Measurements from ENCODE around the gene BIRC6.
"Not testable (repeated sequence)": the region's sequence is repeated elsewhere in the genome, so short reads cannot be mapped to it uniquely, and the experiment has no call there.

The BIRC6 gene

GRCh38 chr2:32356681-32357317 lies at the start of gene BIRC6:
Gene BIRC6, plus strand, starts transcription at chr2:32357023. Its CDS starts 139 bp downstream, at chr2:32357162.
- Histone ChIP-seq H3K4me3 (ENCODE audit: low read depth in 1 of 2, low read length in 2 of 2) (peak within 1 kb of the TSS; percentile 91 to 99), H3K9ac (ENCODE audit: low read depth in 1 of 2, low read length in 2 of 2) (peak within 1 kb of the TSS; percentile 90 to 98), H3K4me1 (ENCODE audit: control insufficient read depth in 1 of 2, insufficient read depth in 2 of 2, low read length in 2 of 2) (peaks cover 18 to 30% of the 10 kb centered on the region in 2 donors), H3K27ac (ENCODE audit: low read depth, low read length) (peak within 1 kb of the TSS; percentile 98), H3K27me3 (ENCODE audit: control insufficient read depth in 1 of 2, insufficient read depth in 2 of 2, low read length in 2 of 2) (no peaks in the 10 kb centered on the region), H3K9me3 (ENCODE audit: control insufficient read depth in 1 of 2, low read length in 2 of 2) (no peaks in the 10 kb centered on the region), H3K36me3 (ENCODE audit: control insufficient read depth in 1 of 2, insufficient read depth in 2 of 2, low read length in 2 of 2) (peaks cover 0 to 5% of the 10 kb centered on the region in 2 donors)

- Histone ChIP-seq H3K36me3 (ENCODE audit: control insufficient read depth in 1 of 2, insufficient read depth in 2 of 2, low read length in 2 of 2) (peaks cover 0 to 17% of the 10 kb centered on the region in 2 donors), H3K4me1 (ENCODE audit: control insufficient read depth in 1 of 2, insufficient read depth in 2 of 2, low read length in 2 of 2) (peaks cover 0 to 7% of the 10 kb centered on the region in 2 donors), H3K9me3 (ENCODE audit: control insufficient read depth in 1 of 2, low read length in 2 of 2) (no peaks in the 10 kb centered on the region), H3K9ac (ENCODE audit: low read depth in 1 of 2, low read length in 2 of 2) (no peak overlapping the region), H3K27ac (ENCODE audit: low read depth, low read length) (no peak overlapping the region), H3K27me3 (ENCODE audit: control insufficient read depth in 1 of 2, insufficient read depth in 2 of 2, low read length in 2 of 2) (no peaks in the 10 kb centered on the region), H3K4me3 (ENCODE audit: low read depth in 1 of 2, low read length in 2 of 2) (no peak overlapping the region)
These were observed 46.2 kb upstream of the BIRC6 start for GRCh38 chr2:32310577-32310976.

DNA sequence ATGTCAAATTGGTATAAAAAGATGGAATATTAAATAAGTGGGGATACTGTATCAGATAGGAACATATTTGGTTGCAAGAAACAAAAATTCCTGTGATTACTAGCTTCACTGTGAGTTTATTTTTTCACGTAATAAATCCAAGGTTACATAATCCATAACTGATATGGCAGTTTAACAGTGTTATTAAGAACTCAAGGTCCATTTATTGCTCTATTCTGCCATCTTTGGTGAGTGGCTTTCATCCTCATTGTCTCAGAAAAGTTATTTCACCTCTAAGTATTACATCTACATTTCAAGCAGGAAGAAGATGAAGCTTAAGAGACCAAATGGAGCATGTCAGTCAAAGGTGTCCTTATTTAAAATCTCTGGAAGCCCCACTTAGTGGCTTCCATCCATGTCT lies 41.9 kb upstream of the BIRC6 start:
- H3K9me3 ChIP-seq (ENCODE audit: control insufficient read depth in 1 of 2, low read length in 2 of 2) = no peaks in the 10 kb centered on the region
- H3K27me3 ChIP-seq (ENCODE audit: control insufficient read depth in 1 of 2, insufficient read depth in 2 of 2, low read length in 2 of 2) = no peaks in the 10 kb centered on the region
- H3K4me3 ChIP-seq (ENCODE audit: low read depth in 1 of 2, low read length in 2 of 2) = no peak overlapping the region
- no peak overlapping the region for H3K27ac ChIP-seq (ENCODE audit: low read depth, low read length)
- H3K4me1 ChIP-seq (ENCODE audit: control insufficient read depth in 1 of 2, insufficient read depth in 2 of 2, low read length in 2 of 2) = peaks cover 0 to 7% of the 10 kb centered on the region in 2 donors
- peaks cover 0 to 11% of the 10 kb centered on the region in 2 donors for H3K36me3 ChIP-seq (ENCODE audit: control insufficient read depth in 1 of 2, insufficient read depth in 2 of 2, low read length in 2 of 2)
- no peak overlapping the region for H3K9ac ChIP-seq (ENCODE audit: low read depth in 1 of 2, low read length in 2 of 2)

- H3K36me3 ChIP-seq (ENCODE audit: control insufficient read depth in 1 of 2, insufficient read depth in 2 of 2, low read length in 2 of 2); H3K4me3 ChIP-seq (ENCODE audit: low read depth in 1 of 2, low read length in 2 of 2); H3K9ac ChIP-seq (ENCODE audit: low read depth in 1 of 2, low read length in 2 of 2); H3K27me3 ChIP-seq (ENCODE audit: control insufficient read depth in 1 of 2, insufficient read depth in 2 of 2, low read length in 2 of 2); H3K27ac ChIP-seq (ENCODE audit: low read depth, low read length); H3K9me3 ChIP-seq (ENCODE audit: control insufficient read depth in 1 of 2, low read length in 2 of 2): not testable (repeated sequence)
- peaks cover 14 to 20% of the 10 kb centered on the region in 2 donors for H3K4me1 ChIP-seq (ENCODE audit: control insufficient read depth in 1 of 2, insufficient read depth in 2 of 2, low read length in 2 of 2)
These were observed 28.1 kb upstream of the BIRC6 start for GRCh38 chr2:32328679-32329078.

- H3K9me3 ChIP-seq (ENCODE audit: control insufficient read depth in 1 of 2, low read length in 2 of 2); H3K4me3 ChIP-seq (ENCODE audit: low read depth in 1 of 2, low read length in 2 of 2); H3K9ac ChIP-seq (ENCODE audit: low read depth in 1 of 2, low read length in 2 of 2); H3K36me3 ChIP-seq (ENCODE audit: control insufficient read depth in 1 of 2, insufficient read depth in 2 of 2, low read length in 2 of 2); H3K27me3 ChIP-seq (ENCODE audit: control insufficient read depth in 1 of 2, insufficient read depth in 2 of 2, low read length in 2 of 2): not testable (repeated sequence)
- H3K4me1 ChIP-seq (ENCODE audit: control insufficient read depth in 1 of 2, insufficient read depth in 2 of 2, low read length in 2 of 2) = peaks cover 14 to 20% of the 10 kb centered on the region in 2 donors
- peak overlapping the region; percentile 68 for H3K27ac ChIP-seq (ENCODE audit: low read depth, low read length)
These were observed 27.4 kb upstream of the BIRC6 start for GRCh38 chr2:32329180-32329980.

DNA sequence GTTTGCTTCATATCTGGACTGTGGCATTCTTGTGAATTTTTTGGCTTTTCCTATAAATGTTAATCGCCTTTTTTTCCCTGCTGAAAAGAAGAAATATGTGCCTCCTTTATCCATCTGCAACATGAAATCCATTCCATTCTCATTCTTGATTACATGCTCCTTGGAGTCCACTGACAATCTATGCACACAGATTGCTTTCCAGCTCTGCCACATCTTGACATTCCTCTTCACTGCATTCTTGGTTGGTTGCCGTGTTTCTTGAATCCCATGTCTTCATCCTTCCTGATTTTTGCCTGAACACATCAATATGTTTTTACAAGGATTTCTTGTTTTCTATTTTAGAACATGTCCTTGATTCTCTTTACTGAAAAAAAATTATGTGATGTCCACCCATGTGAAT lies 26.7 kb upstream of the BIRC6 start:
- no peaks in the 10 kb centered on the region for H3K27me3 ChIP-seq (ENCODE audit: control insufficient read depth in 1 of 2, insufficient read depth in 2 of 2, low read length in 2 of 2)
- H3K9ac ChIP-seq (ENCODE audit: low read depth in 1 of 2, low read length in 2 of 2) = no peak overlapping the region
- H3K4me1 ChIP-seq (ENCODE audit: control insufficient read depth in 1 of 2, insufficient read depth in 2 of 2, low read length in 2 of 2) = peaks cover 14 to 20% of the 10 kb centered on the region in 2 donors
- no peak overlapping the region for H3K27ac ChIP-seq (ENCODE audit: low read depth, low read length)
- H3K9me3 ChIP-seq (ENCODE audit: control insufficient read depth in 1 of 2, low read length in 2 of 2) = no peaks in the 10 kb centered on the region
- H3K36me3 ChIP-seq (ENCODE audit: control insufficient read depth in 1 of 2, insufficient read depth in 2 of 2, low read length in 2 of 2) = no peaks in the 10 kb centered on the region
- H3K4me3 ChIP-seq (ENCODE audit: low read depth in 1 of 2, low read length in 2 of 2) = no peak overlapping the region

DNA sequence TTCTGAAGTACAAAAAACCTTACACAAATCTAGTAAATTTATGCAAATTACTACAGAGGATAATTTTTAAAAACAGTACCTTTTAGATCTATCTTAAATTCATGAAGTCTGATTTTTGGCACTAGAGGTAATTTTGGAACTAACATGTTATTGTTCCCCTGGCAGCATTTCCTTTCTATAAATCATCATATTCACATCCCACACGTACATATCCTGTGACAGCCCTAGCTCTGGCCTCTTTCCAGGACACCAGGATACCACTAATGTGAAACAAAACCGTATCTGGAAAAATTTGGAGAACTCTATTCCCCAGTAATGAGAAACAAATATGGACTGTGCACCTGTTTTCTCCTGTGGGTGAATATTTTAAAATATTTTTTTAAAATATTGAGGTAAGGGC lies 14.0 kb upstream of the BIRC6 start:
- Histone ChIP-seq H3K27me3 (ENCODE audit: control insufficient read depth in 1 of 2, insufficient read depth in 2 of 2, low read length in 2 of 2) (no peaks in the 10 kb centered on the region), H3K9me3 (ENCODE audit: control insufficient read depth in 1 of 2, low read length in 2 of 2) (no peaks in the 10 kb centered on the region), H3K4me1 (ENCODE audit: control insufficient read depth in 1 of 2, insufficient read depth in 2 of 2, low read length in 2 of 2) (no peaks in the 10 kb centered on the region), H3K9ac (ENCODE audit: low read depth in 1 of 2, low read length in 2 of 2) (no peak overlapping the region), H3K36me3 (ENCODE audit: control insufficient read depth in 1 of 2, insufficient read depth in 2 of 2, low read length in 2 of 2) (no peaks in the 10 kb centered on the region), H3K4me3 (ENCODE audit: low read depth in 1 of 2, low read length in 2 of 2) (no peak overlapping the region), H3K27ac (ENCODE audit: low read depth, low read length) (no peak overlapping the region)

DNA sequence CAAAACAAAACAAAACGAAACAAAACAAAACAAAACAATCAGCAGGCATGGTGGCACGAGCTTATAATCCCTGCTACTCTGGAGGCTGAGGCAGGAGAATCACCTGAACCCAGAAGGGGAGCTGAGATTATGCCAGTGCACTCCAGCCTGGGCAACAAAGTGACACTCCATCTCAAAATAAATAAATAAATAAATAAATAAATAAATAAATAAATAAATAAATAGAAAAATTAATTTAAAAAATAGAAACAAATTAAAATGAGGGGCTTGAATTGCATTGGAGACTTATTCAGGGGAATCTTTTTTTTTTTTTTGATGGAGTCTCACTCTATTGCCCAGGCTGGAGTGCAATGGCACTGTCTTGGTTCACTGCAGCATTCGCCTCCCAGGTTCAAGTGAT lies 6.0 kb upstream of the BIRC6 start:
- H3K36me3 ChIP-seq (ENCODE audit: control insufficient read depth in 1 of 2, insufficient read depth in 2 of 2, low read length in 2 of 2); H3K27me3 ChIP-seq (ENCODE audit: control insufficient read depth in 1 of 2, insufficient read depth in 2 of 2, low read length in 2 of 2); H3K27ac ChIP-seq (ENCODE audit: low read depth, low read length); H3K4me3 ChIP-seq (ENCODE audit: low read depth in 1 of 2, low read length in 2 of 2); H3K9me3 ChIP-seq (ENCODE audit: control insufficient read depth in 1 of 2, low read length in 2 of 2); H3K4me1 ChIP-seq (ENCODE audit: control insufficient read depth in 1 of 2, insufficient read depth in 2 of 2, low read length in 2 of 2); H3K9ac ChIP-seq (ENCODE audit: low read depth in 1 of 2, low read length in 2 of 2): not testable (repeated sequence)

DNA sequence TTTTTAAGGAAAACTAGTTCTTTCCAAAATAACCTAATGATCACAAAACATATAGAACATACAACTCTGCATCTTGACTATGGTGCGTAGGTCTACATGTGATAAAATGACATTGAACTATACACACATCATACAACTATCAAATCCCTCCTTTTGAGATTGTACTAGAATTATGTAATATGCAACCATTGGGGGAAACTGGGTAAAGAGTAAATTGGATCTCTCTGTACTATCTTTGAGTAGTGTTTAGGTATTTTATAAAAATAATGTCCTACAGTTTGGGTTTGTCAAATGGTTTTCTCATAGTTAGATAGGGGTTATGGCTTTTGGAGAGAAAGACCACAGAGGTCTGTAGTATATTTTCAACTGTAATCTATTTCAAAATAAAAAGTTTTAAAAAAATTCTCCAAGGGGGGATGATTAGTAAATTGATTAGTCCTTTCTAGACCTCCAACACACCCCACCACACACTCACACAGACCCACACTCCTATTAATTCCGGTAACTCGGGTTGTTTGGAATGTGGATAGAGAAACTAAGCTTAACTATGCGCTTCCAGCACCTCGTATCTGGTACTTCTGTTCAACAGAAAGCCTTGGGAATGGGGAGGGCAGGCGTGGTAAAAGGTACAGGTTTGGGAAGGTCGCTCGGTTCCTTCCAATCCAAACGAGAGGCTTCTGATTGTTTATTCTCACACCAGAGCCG lies 695 bp upstream of the BIRC6 start:
- Histone ChIP-seq H3K27ac (ENCODE audit: low read depth, low read length) (peak overlapping the region; percentile 98), H3K27me3 (ENCODE audit: control insufficient read depth in 1 of 2, insufficient read depth in 2 of 2, low read length in 2 of 2) (no peaks in the 10 kb centered on the region), H3K36me3 (ENCODE audit: control insufficient read depth in 1 of 2, insufficient read depth in 2 of 2, low read length in 2 of 2) (peaks cover 0 to 1% of the 10 kb centered on the region in 2 donors), H3K9me3 (ENCODE audit: control insufficient read depth in 1 of 2, low read length in 2 of 2) (no peaks in the 10 kb centered on the region), H3K9ac (ENCODE audit: low read depth in 1 of 2, low read length in 2 of 2) (peak overlapping the region; percentile 90 to 98), H3K4me1 (ENCODE audit: control insufficient read depth in 1 of 2, insufficient read depth in 2 of 2, low read length in 2 of 2) (peaks cover 18 to 30% of the 10 kb centered on the region in 2 donors), H3K4me3 (ENCODE audit: low read depth in 1 of 2, low read length in 2 of 2) (peak overlapping the region; percentile 91 to 99)

All from duodenal mucosa (tissue), 2 donors.